Smooth muscle cell of the brain vasculature (primary cell): Measurements from ENCODE around the gene VWA8.
A peak's percentile ranks its signal among the peaks of the same experiment; 100 is the strongest.
"Not testable (repeated sequence)": the region's sequence is repeated elsewhere in the genome, so short reads cannot be mapped to it uniquely, and the experiment has no call there.

Source experiments
- DNase-seq: peaks from one replicate; pipeline ENCODE4 v3.0.0-alpha.2; 2012; ENCODE audit warnings: low read depth, low spot score

Gene VWA8

DNA sequence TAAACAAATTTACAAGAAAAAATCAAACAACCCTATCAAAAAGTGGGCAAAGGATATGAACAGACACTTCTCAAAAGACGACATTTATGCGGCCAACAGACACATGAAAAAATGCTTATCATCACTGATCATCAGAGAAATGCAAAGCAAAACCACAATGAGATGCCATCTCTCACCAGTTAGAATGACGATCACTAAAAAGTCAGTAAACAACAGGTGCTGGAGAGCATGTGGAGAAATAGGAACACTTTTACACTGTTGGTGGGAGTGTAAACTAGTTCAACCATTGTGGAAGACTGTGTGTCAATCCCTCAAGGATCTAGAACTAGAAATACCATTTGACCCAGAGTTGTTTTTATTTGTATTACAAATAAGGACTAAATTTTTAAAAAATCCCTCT lies 215.4 kb downstream of the VWA8 start:
- DNase-seq: not testable (repeated sequence)

DNA sequence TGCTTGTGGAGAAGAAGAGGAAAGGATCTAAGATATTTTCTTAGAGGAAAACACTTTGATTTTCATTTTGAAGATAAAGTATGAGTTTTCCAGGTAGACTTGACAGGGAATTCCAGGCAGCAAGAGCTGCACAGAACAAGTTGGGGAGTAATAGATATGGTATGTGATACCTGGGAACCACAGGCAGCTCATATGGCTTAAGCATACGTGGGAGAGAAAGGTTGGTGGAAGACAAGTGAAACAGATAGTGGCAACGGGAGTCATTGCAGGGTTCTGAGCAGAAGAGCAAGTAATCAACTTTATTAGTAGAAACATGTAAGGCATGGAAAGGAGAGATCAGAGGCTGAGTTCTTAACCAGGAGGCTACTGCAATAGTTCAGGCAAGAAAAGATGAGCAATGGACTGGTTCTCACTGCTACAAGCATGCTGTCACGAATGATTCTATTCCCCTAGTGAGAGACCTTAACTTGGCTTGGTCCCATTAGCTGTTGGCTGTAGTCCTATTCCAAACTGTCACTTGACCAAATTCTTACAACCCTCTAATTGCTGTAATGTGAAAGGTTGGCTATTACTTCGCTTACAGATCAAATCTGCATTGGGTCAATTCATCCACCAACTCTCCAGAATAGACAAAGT lies 217.9 kb downstream of the VWA8 start:
- DNase-seq: no peak

DNA sequence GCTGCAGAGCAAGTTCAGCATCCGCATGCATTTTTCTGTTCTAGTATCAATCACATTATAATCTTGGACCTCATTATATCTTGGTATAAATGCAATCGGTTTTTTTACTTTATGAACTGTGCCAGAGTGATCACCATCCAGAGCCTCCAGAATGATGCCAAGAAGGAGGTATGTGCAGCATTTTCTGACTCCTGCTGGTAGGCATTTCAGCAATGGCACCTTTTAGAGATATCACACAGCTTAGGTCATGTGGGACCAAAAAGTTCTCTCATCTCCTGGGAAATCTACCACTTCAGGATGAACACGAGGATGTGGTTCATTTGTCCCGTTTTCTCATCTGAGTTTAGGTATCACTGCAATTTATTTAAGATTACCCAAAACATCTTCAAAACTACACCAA lies 220.4 kb downstream of the VWA8 start:
- DNase-seq: no peak

DNA sequence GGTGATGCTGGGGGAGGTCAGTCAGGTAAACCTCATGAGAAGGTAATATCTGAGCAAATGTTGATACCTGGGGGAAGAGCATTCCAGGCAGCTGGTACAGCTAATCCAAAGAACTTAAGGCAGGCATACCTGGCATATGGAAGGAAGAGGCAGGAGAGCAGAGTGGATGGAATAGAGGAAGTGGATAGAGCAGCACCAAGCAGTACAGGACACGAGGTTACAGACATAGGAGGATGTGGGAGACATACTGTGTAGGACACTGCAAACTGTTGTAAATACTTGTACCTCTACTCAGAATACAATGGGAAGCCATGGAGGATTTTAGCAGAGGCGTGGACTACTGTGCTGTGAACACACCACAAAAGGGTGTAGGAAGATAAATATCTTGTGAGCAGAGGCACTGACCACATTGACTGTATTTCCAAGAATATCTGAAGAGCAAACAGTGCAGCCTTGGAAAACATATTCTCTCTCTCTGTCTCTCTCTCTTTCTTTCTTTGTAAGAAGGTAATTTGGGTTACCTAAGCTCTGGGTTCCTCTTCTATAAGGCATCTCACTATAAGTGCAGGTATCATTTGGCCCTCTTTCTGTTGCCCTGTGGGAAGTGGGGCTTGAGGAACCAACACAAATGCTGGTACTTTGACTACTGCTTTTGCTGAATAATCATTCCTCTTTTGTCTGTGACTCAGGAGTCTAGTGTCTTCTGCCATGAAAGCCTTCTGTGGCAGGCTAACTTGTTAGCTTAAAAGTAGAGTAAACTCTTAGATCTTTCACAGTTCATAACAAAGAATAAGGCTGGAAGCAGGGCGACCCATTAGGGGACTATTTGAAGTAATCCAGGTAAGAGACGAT lies 238.0 kb downstream of the VWA8 start:
- DNase-seq: no peak

DNA sequence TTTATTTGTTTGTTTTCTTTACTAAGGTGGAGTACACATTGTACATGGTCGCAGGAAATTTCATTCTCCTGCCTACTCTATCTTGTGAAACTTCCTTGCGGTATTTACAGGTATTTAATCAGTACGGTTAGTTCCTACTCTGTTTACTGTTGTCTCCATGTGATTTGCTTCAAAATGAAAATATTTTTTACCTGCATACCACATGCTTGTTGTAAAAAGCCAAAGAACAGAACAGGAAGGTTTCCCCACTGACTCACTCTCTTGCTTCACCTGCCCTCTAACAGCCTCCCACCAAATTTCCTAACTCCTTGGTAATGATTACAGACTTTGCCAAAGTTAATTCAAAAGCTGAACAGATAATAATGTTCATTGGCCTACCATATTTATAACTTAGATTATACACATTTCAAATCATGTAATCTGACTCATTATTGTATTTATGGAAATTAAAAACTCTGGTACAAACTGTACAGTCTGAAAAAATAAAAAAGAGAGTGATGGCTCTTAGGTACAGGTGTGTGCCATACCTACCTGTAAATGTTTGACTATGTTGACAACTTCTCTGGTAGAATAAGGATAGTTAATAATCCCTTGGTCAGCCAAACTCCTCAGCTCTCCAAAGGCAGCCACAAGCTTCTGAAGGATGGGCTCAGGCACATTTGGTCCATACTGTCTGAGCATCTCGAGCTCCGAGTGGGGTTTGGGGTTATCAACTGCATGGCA lies 239.9 kb downstream of the VWA8 start:
- no peak for DNase-seq

DNA sequence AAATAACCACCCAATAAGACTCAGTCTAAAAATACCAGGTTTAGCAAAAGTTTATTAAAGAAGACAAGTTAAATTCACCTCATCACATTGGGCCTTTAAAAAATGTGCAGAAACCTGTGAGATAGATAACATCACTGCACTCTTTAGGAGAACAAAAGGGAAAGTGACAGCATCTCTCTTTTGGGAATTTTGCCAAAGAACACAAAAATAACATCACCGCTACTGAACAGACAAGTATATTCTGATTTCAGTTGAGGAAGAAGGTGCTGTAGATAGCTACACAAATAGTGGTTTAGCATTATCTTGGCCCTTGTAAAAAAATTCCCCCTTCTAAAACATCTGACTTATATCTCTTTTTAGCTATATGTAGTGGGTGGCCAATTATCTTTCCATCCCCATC lies 244.7 kb downstream of the VWA8 start:
- DNase-seq: no peak

DNA sequence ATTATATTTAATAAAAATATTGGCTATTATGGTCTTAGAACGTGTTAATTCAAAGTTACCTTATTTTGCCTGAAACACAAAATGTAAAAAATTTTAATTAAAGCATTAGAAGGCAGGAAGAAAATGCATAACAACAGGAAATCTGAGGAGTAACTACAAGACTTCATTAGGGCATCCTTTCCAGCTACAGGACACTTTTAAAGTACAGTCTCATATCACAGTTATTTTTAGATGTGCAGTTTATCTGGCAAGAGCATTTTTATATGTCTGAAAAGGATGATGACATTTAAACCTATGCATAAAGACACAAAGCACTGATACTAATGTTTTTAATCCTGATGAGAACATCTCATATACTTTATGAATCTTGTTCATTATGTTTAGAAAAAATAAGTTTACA lies 247.5 kb downstream of the VWA8 start:
- no peak for DNase-seq

DNA sequence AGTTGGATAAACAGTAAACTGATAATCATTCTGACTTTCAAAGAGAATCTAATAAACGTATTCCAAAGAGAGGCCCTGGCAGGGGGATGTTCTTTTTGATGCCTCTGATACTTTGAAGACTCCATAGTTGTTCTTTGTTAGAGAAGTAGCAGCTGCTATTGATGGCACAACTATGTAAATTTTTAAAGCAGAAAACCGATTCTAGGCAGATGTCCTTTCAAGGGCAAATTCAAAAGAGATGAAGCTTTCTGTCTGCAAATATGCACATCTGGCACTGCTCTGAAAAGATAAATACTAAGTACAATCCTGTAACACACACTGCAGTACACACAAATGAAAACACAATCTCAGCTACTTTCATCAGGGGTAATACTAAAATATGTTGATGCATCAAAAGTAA lies 250.1 kb downstream of the VWA8 start:
- no peak for DNase-seq

DNA sequence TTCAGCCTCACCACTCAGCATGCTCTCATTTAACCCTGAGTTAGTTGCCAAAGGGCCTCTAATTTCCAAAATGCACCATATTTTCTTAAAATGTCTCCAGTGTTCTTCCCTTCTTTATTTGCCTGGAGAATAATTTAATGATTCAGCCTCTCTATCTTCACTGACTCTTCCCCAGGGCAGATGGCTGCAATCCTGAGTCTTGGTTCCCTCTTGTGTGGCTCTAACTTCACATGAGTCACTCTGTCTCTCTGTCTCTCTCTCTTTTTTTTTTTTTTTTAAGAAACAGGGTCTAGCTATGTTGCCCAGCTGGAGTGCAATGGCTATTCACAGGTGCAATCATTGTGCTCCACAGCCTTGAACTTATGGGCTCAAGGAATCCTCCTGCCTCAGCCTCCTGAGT lies 251.4 kb downstream of the VWA8 start:
- DNase-seq: no peak

DNA sequence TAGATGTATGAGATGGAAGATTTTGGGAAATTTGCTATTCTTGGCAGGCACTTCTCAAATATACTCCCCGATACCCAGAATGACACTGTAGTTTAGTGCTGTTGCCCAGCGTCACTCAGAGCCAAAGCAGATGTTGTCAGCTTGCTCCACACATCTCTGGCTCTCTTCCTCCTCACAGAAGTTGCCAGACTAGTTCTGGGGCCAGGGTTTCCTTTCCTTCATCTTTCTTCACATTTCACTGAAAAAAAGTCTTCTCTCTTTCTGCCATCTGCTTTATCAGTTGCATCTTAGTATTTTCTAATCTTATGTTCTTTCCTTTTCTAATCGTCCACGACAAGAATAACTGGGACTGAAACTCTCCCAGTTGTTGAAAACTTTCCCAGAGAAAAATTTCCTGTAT lies 252.2 kb downstream of the VWA8 start:
- DNase-seq: no peak

DNA sequence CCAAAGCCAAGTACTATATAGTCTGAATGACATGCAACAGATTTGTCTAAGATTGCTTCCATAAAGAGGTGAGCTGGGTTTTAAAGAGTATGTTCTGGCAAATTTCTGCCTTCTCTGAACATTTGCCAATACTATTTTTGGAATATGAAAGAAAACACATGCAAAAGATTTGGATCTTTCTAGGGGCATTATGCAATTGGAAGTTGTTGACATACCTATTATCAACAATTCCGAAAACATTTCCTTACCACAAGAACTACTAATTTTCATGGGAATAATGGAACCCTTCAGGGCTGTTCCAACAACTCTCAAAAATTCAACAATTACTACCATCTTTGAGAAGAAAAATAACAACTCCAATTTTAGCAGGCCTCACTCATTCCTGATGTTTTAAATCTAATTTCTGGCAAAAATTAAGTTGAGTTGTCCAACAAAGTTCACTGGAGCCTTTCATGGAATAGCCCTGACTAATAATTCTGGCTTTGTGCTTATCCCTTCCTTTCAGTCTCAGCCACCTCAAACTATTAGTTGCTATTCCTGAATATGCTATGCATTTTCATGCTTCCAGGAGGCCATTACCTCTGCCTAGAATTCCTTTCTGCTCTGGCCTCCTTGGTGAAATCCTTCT lies 253.6 kb downstream of the VWA8 start:
- DNase-seq: no peak

DNA sequence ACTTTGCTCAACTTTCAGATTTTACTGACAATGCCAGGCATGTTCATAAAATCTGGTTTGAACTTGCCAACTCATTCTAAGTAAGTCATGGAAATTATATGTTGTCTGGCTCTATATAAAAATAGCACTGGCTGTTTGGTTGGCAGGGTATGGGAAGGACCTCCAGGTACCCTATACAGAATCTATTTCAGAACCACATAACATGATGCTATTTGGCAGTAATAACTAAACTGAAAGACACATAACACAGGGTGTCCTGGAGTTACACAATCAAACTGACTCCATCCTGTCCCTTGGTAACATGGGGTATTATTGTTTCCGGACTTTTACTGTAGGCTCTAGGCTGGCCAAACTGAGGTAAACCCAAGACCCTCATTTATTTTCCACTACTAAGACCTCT lies 254.8 kb downstream of the VWA8 start:
- DNase-seq: no peak

DNA sequence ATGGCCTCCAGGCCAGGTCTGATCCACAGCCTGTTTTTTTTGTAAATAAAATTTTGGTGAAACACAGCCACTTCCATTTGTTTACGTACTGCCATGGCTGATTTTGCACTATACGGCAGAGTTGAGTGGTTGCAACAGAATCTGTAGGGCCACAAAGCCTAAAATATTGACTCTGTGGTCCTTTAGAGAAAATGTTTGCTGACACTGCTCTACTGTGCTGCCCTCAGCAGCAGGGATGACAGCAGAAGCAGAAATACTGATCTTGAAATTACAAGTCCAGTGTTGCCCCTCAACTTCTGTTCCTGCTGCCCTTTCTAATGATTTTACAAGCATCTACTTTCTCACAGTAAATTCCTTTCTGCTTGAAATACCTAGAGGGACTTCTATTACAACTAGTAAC lies 258.4 kb downstream of the VWA8 start:
- no peak for DNase-seq

DNA sequence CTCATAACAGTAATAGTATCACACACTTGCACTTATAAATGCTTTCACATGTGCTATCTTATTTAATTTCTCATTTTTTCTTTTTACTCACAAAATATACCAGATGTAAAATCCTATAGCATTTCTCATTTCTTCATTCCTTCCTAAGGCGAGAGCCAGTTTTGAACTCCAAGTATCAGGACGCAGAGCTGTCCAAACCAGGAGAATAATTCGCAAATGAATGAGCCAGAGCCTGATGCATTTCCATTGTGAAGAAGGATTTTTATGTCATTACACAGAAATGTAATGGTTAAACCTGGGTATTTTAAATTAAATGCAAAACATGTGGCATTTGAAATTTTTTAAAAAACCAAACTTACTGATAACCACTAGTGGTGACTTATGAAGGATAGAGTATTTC lies 259.2 kb downstream of the VWA8 start:
- DNase-seq: no peak

DNA sequence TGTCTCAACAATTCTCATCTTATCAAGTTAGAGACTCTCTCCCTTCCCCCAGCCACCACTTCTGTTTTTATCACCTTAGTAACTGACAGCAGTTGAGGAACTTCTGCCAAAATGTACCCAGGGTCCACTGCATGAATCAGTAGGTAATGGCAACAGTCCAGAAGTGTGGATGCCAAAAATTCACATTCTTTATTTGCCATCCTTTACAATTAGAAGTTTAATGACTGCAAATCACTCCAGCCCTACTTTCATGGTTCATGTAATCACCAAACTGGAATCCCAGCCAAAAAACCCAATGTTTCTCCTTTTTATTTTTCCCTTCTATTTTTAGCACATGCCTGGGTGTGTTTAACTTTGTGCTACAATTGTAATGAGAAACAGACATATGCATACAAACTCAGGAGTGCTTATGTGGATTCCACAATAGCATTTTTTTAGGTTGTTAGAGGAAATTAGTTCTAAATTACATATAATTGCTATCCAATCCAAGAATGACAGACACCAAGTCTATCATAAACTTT lies 260.1 kb downstream of the VWA8 start:
- no peak for DNase-seq

DNA sequence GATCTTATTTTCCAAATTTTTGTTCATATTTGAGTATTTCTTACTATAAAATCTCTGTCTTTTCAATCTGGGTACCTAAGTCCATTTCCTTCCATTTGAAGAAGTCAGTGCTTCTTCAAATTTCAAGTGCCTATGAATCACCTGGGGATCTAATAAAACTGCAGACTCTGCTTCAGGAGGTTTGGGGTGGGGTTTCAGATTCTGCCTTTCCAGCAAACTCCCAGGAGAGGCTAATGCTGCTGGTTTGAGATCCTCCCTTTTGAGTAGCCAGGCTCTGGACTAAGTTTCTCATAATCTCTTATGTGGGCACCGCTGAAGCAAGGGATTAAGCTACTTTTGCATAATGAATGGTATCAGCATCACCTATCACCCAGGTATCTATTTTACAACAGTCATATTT lies 261.1 kb downstream of the VWA8 start:
- no peak for DNase-seq

DNA sequence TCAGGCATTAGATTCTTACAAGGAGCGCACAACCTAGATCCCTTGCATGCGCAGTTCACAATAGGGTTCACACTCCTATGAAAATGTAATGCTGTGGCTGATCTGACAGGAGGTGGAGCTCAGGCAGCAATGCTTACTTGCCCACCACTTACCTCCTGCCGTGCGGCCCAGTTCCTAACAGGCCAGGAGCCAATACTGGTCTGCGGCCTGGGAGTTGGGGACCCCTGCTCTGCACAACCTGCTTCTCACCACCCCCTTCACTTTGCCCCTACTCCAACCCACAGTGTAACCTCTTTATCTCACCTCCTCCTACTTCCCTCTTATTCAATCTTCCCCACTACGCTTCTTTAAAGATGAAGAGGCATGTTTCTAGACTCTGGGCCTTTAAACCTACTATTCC lies 263.3 kb downstream of the VWA8 start:
- DNase-seq: no peak

DNA sequence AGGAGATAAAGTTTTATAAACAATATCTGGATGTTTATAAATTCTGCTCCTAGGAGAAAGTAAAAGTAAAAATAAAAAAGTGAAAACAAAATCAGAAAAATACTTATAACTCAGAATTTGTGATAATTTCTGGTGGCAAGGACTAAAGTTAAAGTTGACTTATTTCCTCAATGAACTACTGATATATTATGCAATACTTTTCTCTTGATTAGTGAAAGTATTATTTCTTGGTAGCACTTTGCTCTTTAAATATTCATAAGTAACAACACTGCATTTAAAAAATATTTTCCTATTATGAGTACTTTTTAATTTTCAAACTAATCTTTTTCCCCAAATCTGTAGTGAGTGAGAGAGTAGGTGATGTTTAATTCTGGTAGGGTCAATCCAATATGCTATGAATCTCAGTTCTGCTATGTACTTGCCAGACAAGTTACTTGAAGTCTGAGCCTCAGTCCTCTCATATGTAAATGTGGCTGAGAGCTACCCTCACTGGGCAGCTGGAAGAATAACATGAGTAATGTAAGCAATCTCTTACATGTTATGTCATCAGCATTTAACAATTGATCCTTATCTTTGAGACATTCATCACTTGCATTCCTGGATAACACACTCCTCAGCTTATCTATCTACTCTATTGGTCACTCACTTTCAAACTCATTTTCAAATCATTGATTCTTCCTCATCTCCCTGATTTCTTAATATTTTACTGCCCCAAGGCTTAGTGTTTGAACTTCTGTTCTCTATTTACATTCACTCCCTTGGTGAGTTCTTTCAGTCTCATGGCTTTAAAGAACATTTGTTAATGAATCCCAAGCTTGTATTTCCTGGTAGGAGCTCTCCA lies 264.5 kb downstream of the VWA8 start:
- no peak for DNase-seq

DNA sequence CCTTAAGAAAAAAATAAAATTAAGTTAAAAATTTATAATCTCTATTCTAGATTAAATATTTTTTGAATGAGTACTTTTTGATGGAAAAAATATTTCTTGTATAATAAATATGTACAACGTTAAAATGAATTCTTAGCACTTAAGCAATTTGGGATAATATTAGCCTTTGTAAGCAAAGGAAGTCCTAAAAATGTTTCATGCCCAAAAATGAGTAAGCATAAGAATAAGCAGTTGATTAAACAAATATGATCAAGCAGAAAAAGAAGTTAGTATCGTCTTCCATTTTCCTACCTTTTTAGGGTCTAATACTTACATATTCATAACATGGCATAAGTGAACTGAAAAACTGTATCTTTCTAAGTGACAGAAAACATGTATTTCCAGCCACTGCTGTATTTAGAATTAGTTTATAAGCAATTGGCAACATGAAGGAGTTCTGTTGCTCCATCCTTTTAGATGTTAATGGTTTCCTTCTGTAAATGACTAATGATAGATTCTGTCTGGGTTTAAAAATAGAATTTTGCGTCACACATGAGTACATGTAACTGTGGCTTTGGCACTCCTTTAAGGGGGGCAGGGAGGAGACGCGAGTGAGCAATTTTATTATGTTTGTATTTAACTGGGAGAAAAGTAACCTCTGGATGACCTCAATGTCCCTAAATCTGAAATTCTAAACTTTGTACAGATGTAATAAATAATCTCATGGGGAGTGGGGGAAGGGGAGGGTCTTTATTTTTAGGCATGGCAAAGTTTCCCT lies 266.2 kb downstream of the VWA8 start:
- DNase-seq: peak; percentile 66

DNA sequence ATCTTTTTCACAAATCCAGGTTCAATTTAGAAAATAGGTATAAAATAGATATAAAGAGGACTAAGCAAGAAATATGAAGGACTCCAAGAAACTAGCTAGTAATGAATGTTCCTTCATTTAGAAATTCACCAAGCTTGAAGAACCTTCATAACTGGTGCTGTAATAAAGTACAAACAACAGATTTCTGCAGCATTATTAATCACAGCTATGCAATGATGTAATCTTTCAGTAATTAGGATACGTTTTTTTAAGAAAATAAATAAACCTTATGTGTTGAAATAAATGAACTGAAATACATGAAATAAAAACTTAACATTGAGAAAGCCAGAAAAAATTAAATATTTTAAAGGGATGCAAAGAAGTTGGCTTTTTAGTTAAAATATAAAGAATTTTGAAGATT lies 267.5 kb downstream of the VWA8 start:
- DNase-seq: no peak
